Cardiac muscle cell (in vitro differentiated cells and primary cell): Measurements from ENCODE around the gene RPL41. TPM values are rescaled to one million over a fixed set of nuclear protein-coding genes. Genes with fewer than 3 reads are reported as not detected.
A peak's percentile ranks its signal among the peaks of the same experiment; 100 is the strongest.

Source experiments
- DNase-seq, 2 donors: peaks; one replicate each; pipeline versions ENCODE4 v3.0.0 to v3.0.0-alpha.2; 2010 to 2017; ENCODE audit warnings: low read depth in 1 of 2, low spot score in 1 of 2
- H3K27ac ChIP-seq: fragments of 200-600 bp; sonication (generic); 2 replicates; pipeline ENCODE4 v1.5.1; 2016
- H3K27me3 ChIP-seq: fragments of 200-600 bp; sonication (generic); 2 replicates; pipeline ENCODE4 v1.6.0; 2016; ENCODE audit warnings: control low read depth
- H3K36me3 ChIP-seq: fragments of 200-600 bp; sonication (generic); 2 replicates; pipeline ENCODE4 v1.5.1; 2016; ENCODE audit warnings: control low read depth
- H3K4me1 ChIP-seq: fragments of 200-600 bp; sonication (generic); 2 replicates; pipeline ENCODE4 v1.8.1; 2017; ENCODE audit warnings: low read depth, mild to moderate bottlenecking, mixed run types
- H3K4me3 ChIP-seq: fragments of 200-600 bp; sonication (generic); 2 replicates; pipeline ENCODE4 v1.5.1; 2016; ENCODE audit warnings: mild to moderate bottlenecking
- H3K9me3 ChIP-seq: fragments of 200-600 bp; sonication (generic); 2 replicates; pipeline ENCODE4 v1.5.1; 2017; ENCODE audit warnings: low read depth, mild to moderate bottlenecking, control low read depth
- polyA plus RNA-seq: library from polyadenylated mRNA; unstranded; fragments of >200 nt; fragmentation: Nextera tagmentation; extraction: Ambion mirVana; gene quantifications from 2 replicates; pipeline ENCODE4 v1.2.1, GENCODE V29; 2016
- total RNA-seq: library from RNA; depleted of rRNA; stranded (reverse); fragments of >200 nt; gene quantifications from 2 replicates; pipeline ENCODE4 v1.2.3, GENCODE V29; 2016
- TF ChIP-seq, protein P1 (sequence below): IDR thresholded peaks from 2 replicates; pipeline ENCODE4 v1.5.1; 2012; ENCODE audit warnings: low read depth, mild to moderate bottlenecking, low read length

The RPL41 gene
- total and polyA plus RNA-seq, 2 experiments from 2014 or later: 1,416 to 2,144 TPM

- no peaks in the 10 kb centered on the region for H3K27me3 ChIP-seq
- H3K4me3 ChIP-seq: no peak overlapping the region
- H3K36me3 ChIP-seq: peaks cover 43% of the 10 kb centered on the region
- TF ChIP-seq, protein P1, sequence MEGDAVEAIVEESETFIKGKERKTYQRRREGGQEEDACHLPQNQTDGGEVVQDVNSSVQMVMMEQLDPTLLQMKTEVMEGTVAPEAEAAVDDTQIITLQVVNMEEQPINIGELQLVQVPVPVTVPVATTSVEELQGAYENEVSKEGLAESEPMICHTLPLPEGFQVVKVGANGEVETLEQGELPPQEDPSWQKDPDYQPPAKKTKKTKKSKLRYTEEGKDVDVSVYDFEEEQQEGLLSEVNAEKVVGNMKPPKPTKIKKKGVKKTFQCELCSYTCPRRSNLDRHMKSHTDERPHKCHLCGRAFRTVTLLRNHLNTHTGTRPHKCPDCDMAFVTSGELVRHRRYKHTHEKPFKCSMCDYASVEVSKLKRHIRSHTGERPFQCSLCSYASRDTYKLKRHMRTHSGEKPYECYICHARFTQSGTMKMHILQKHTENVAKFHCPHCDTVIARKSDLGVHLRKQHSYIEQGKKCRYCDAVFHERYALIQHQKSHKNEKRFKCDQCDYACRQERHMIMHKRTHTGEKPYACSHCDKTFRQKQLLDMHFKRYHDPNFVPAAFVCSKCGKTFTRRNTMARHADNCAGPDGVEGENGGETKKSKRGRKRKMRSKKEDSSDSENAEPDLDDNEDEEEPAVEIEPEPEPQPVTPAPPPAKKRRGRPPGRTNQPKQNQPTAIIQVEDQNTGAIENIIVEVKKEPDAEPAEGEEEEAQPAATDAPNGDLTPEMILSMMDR: no peak
- no peaks in the 10 kb centered on the region for H3K9me3 ChIP-seq
- H3K27ac ChIP-seq: no peak overlapping the region
- H3K4me1 ChIP-seq: no peaks in the 10 kb centered on the region
- no peak for DNase-seq
These were observed 25.7 kb downstream of the RPL41 start for GRCh38 chr12:56141946-56142784.

GRCh38 chr12:56143217-56143616, 26.8 kb downstream of the RPL41 start:
- Histone ChIP-seq H3K4me1 (no peaks in the 10 kb centered on the region), H3K27ac (no peak overlapping the region), H3K4me3 (no peak overlapping the region), H3K36me3 (peaks cover 33% of the 10 kb centered on the region), H3K27me3 (no peaks in the 10 kb centered on the region), H3K9me3 (no peaks in the 10 kb centered on the region)
- no peak for DNase-seq
- TF ChIP-seq, protein P1: no peak

- Histone ChIP-seq H3K27me3 (no peaks in the 10 kb centered on the region), H3K4me3 (no peak overlapping the region), H3K27ac (no peak overlapping the region), H3K9me3 (no peaks in the 10 kb centered on the region), H3K36me3 (peaks cover 28% of the 10 kb centered on the region), H3K4me1 (no peaks in the 10 kb centered on the region)
- DNase-seq: no peak
- TF ChIP-seq, protein P1: no peak
These were observed 27.4 kb downstream of the RPL41 start for GRCh38 chr12:56143870-56144269.

- TF ChIP-seq, protein P1: no peak
- Histone ChIP-seq H3K36me3 (peaks cover 28% of the 10 kb centered on the region), H3K9me3 (no peaks in the 10 kb centered on the region), H3K4me3 (no peak overlapping the region), H3K4me1 (no peaks in the 10 kb centered on the region), H3K27me3 (no peaks in the 10 kb centered on the region), H3K27ac (no peak overlapping the region)
- DNase-seq: no peak
These were observed 28.8 kb downstream of the RPL41 start for GRCh38 chr12:56145217-56145616.

DNA sequence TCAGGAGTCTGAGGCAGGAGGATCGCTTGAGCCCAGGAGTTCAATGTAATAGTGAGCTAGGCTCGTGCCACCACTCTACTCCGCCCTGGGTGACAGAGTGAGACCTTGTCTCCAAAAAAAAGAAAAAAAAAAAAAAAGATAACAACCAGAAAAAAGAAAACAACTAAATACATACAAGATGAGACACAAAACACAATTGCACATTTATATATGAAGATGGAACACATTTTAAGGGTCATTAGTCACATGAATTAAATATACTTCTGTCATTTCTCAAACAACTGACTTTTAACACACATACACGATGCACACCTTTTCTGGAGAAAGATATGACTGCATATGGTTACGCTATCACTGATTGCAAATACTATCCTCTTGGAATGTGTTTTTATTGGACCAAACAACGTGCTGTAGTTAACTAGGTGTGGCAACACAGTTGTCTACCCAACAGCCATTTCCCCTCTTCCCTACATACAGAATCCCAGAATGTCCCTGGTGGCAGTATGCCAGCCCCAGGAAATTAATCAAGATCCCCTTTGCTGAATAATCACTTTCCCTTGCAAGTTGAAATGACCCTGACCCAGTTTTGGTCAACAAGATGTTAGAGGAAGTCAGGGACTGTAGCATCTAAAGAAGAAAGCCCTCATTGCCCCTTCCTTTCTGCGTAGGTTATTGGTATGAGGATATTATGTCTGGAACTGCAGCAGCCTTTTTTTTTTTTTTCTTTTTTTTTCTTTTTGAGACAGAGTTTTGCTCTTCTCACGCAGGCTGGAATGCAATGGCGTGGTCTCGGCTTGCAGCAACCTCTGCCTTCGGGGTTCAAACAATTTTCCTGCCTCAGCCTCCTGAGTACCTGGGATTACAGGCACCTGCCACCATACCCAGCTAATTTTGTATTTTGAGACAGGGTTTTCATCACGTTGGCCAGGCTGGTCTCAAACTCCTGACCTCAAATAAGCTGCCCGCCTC, 30.3 kb downstream of the RPL41 start:
- H3K36me3 ChIP-seq: peaks cover 28% of the 10 kb centered on the region
- peak in 1 of 2 donors; percentile 56 for DNase-seq
- no peaks in the 10 kb centered on the region for H3K9me3 ChIP-seq
- TF ChIP-seq, protein P1: no peak
- H3K27ac ChIP-seq: no peak overlapping the region
- H3K4me3 ChIP-seq: no peak overlapping the region
- H3K4me1 ChIP-seq: no peaks in the 10 kb centered on the region
- H3K27me3 ChIP-seq: no peaks in the 10 kb centered on the region
